Stimulated activated CD8-positive, alpha-beta memory T cell treated with anti-CD3 and anti-CD28 coated beads, Interleukin-15, amount 100 ng/mL, for 48 hours (primary cell): ENCODE data around the gene SPATC1L.
"Not testable (repeated sequence)": the region's sequence is repeated elsewhere in the genome, so short reads cannot be mapped to it uniquely, and the experiment has no call there.

Experiments used
- DNase-seq, 2 donors: peaks; one replicate each; pipeline ENCODE4 v3.0.0-alpha.2; 2020; ENCODE audit warnings: low read depth in 2 of 2

Gene SPATC1L

DNA sequence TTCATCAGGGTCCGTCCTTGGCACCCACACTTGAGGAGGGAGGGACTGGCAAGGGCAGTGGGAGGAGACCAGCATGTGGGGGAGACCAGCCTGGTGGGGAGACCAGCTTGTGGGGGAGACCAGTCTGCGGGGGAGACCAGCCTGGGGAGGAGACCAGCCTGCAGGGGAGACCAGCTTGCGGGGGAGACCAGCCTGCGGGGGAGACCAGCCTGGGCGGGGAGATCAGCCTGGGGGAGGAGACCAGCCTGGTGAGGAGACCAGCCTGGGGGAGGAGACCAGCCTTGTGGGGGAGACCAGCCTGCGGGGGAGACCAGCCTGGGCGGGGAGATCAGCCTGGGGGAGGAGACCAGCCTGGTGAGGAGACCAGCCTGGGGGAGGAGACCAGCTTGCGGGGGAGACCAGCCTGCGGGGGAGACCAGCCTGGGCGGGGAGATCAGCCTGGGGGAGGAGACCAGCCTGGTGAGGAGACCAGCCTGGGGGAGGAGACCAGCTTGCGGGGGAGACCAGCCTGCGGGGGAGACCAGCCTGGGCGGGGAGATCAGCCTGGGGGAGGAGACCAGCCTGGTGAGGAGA lies 836 bp downstream of the SPATC1L start:
- not testable (repeated sequence) for DNase-seq

- no peak for DNase-seq
Observed at GRCh38 chr21:46182548-46183336, 1.5 kb downstream of the SPATC1L start.

DNA sequence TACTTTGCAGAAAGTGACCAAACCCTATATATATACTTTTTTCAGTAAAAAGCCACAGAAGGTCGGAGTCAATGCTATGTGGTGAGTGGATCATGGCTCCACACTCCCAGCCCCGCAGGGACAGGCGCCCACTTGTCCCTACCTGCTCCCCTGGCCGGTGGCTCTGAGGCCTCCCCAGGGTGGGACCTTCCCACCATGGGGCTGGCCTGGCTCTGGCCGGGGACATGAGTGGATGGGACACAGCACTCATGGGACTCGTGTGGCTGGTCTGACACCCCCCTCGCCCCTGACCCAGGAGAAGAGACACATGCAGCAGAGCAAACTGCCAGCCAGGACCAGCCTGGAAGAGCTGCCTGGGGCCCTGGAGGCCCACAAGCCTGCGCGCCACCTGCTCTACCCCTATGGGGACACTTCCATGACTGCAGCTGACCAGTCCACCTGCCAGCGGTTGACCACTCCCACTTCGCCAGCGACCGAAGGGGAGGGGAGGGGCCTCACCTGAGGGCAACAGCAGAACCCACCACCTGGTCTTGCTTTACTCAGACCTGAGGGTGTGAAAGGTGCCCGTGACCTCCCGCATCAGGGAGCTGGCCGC lies 2.2 kb downstream of the SPATC1L start:
- no peak for DNase-seq

- DNase-seq: no peak
Observed at GRCh38 chr21:46181436-46181835, 2.8 kb downstream of the SPATC1L start.

DNA sequence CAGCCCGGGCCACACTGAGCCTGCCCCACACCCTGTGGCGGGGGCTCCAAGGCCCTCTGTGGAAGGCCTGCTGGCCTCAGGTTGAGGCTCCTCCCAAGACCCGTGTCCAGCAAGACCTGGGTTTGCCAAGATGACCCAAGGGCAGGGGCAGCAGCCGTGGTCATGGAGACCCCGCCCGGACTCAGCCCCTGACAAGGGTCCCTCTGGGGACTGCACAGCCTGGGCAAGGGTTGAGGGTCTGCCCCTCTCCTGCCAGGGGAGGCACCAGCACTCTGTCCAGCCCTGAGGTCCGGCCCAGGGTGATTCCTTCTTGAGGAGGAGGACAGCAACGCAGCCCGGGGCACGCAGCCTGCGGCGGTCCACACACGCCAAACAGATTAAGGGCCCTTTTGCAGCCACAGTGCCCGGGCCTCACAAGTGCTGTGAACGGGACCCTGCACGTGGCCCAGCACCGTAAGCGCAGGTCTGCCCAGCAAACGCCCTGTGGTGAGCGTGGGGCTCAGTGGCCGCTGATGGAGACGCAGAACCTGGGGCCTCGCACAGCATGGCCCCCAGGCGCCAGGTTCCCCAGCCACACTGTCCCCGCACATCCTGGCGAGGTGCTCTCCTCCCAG lies 3.4 kb downstream of the SPATC1L start:
- DNase-seq: no peak

DNA sequence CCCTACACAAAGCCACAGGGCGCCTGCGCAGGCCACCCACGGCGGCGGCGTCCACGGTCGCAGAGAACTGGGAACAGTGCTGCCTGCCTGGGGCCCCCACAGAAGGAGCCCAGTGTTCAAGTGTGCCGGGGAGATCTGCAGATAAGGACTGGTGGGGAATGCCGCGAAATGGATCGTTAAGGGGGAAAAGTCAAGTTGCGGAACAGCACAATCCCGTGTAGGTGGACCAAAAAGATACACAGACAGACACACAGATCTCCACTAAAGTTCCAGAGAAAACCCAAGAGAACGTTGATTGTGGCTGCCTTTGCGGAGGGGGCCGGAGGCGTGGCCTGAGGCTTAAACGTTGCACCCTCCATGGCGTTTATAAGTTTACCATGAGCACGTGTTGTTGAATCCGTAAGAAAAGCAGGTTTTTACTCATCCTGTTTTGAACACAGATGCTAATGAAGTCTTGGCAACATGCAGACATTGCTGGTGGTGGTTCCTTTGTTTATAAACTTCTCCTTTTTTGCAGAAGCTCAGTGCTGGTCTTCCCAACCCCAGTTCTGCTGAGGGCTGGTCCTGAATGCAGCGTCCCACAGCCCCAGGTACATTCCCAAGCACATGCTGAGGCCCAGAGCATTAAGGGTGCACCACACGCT lies 4.1 kb downstream of the SPATC1L start:
- no peak for DNase-seq

DNA sequence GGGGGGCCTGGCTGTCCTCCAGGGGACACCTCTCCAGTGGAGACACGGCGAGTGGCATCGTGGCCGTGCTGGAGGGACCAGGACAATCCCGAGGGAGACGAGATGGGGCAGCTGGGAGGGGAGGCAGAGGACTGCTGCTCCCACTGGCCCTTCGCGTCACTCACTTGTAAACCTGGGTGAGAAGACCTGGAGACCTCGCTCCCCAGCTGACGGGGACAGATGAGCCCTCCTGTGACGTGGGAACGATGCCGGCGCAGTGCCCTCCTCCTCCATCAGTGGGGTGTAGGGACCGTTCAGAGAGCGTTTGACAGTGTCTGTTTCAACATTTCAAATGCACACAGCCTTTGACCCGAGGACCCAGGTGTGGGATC lies 4.6 kb downstream of the SPATC1L start:
- DNase-seq: no peak

DNA sequence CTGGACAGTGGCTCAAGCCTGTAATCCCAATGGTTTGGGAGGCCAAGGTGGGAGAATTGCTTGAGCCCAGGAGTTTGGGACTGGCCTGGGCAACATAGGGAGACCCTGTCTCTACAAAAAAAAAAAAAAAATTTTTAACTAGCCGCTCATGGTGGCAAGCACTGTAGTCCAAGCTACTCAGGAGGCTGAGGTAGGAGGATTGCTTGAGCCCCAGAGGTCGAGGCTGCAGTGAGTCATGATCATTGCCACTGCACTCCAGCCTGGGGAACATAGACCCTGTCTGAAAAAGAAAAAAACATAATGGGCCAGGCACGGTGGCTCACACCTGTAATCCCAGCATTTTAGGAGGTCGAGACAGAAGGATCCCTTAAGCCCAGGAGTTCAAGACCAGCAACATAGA lies 5.3 kb downstream of the SPATC1L start:
- no peak for DNase-seq

DNA sequence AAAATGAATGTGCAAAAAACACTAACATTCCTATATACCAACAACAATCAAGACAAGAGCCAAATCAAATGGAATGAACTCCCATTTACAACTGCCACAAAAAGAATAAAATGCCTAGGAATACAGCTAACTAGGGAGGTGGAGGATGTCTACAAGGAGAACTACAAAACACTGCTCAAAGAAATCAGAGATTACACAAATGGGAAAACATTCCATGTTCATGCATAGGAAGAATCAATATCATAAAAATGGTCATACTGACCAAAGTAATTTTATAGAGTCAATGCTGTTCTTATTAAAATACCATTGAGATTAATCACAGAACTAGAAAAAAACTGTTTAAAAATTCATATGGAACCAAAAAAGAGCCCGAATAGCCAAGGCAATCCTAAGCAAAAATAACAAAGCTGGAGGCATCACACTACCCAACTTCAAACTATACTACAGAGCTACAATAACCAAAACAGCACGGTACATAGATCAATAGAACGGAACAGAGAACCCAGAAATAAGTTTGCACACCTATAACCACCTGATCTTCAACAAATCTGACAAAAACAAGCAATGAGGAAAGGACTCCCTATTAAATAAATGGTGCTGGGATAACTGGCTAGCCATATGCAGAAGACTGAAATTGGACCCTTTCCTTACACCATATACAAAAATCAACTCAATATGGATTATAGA lies 7.7 kb downstream of the SPATC1L start:
- not testable (repeated sequence) for DNase-seq

- DNase-seq: no peak
Observed at GRCh38 chr21:46173573-46173972, 10.7 kb downstream of the SPATC1L start.

GRCh38 chr21:46172863-46173528 lies 11.3 kb downstream of the SPATC1L start:
- no peak for DNase-seq

DNA sequence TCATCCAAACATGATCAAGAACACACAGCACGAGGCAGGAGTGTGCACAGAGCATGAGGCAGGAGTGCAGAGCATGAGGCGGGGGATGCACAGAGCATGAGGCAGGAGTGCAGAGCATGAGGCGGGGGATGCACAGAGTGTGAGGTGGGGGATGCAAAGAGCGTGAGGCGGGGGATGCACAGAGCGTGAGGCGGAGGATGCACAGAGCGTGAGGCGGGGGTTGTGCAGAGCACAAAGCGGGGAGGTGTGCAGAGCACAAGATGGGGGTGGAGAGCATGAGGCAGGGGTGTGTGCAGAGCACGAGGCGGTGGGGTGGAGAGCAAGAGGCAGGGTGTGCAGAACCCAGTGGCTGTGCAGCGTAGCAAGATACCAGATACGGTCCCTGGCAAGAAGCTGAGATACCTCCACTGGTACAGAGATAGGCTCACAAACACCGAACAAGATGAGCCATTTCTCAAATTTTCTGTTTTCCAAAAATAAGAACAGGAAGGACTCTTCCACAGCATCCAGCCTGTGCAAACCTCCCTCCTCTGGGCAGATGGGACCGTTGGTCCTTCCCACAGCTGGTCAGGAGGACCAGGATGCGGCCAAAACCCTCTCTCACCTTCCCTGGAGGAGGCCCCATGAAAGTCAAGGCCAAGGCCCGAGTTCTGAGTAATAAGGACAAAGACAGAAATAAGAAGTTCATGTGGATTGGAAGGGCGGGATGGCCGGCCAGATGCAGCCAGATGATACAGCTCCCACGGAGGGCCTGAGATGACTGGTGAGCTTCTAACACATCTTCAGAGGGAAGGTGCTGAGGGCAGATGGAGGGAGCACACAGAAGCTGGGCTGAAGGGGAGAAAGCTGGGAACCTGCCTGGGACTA lies 12.0 kb downstream of the SPATC1L start:
- DNase-seq: no peak

GRCh38 chr21:46171585-46171984 lies 12.7 kb downstream of the SPATC1L start:
- no peak for DNase-seq

- DNase-seq: not testable (repeated sequence)
Observed at GRCh38 chr21:46170436-46171193, 13.6 kb downstream of the SPATC1L start.

GRCh38 chr21:46168659-46169386 lies 15.4 kb downstream of the SPATC1L start:
- DNase-seq: no peak

GRCh38 chr21:46168238-46168637 lies 16.0 kb downstream of the SPATC1L start:
- DNase-seq: no peak

- no peak for DNase-seq
Observed at GRCh38 chr21:46165098-46165497, 19.2 kb downstream of the SPATC1L start.

GRCh38 chr21:46163380-46163779 lies 20.9 kb downstream of the SPATC1L start:
- no peak for DNase-seq
